ENCODE data around the gene MAP3K5.

The MAP3K5 gene

GRCh38 chr6:136647363-136647852 is 144.9 kb downstream of the MAP3K5 start:
- no peak overlapping the region for H2BK120ac ChIP-seq (ENCODE audit: low read depth, low read length)

GRCh38 chr6:136646377-136646776 is 145.9 kb downstream of the MAP3K5 start:
- Histone ChIP-seq H3K14ac (ENCODE audit: low read length in 2 of 2) (no peak overlapping the region), H4K91ac (ENCODE audit: low read length) (no peak overlapping the region), H2BK120ac (ENCODE audit: low read depth, low read length) (no peak overlapping the region), H3K27ac (ENCODE audit: low read length, poor library complexity, severe bottlenecking) (no peak overlapping the region), H3K23ac (ENCODE audit: low read length in 2 of 2) (no peak overlapping the region), H3K79me1 (replicated peaks; ENCODE audit: low read length, poor library complexity, severe bottlenecking) (no peaks in the 10 kb centered on the region), H3K9ac (ENCODE audit: low read length) (peak overlapping the region; percentile 33), H3K36me3 (ENCODE audit: control insufficient read depth in 1 of 2, insufficient read depth in 2 of 2, low read depth in 1 of 2, low read length in 2 of 2) (no peaks in the 10 kb centered on the region), H2BK15ac (ENCODE audit: low read depth, poor library complexity, severe bottlenecking) (no peak overlapping the region), H3K27me3 (ENCODE audit: control insufficient read depth in 1 of 2, insufficient read depth in 1 of 2, low read length in 2 of 2) (no peaks in the 10 kb centered on the region), H2BK12ac (ENCODE audit: low read length in 2 of 2) (no peak overlapping the region), H3K4me2 (ENCODE audit: low read length, poor library complexity, severe bottlenecking) (no peak overlapping the region), H2BK5ac (ENCODE audit: low read depth, low read length, poor library complexity, severe bottlenecking) (no peak overlapping the region), H3K4ac (ENCODE audit: low read depth in 1 of 2, low read length in 2 of 2) (no peak overlapping the region), H2AK5ac (ENCODE audit: low read length, severe bottlenecking) (no peak overlapping the region), H2AFZ (ENCODE audit: low read depth, low read length) (no peak overlapping the region), H3K4me1 (ENCODE audit: control insufficient read depth, insufficient read depth, low read depth, low read length) (peaks cover 2% of the 10 kb centered on the region), H3K18ac (ENCODE audit: low read depth in 1 of 2, low read length in 2 of 2) (no peak overlapping the region), H4K8ac (ENCODE audit: low read length) (no peak overlapping the region), H3K4me3 (ENCODE audit: insufficient read depth in 1 of 2, low read depth in 1 of 2, low read length in 2 of 2) (peak overlapping the region in 1 of 2 experiments; percentile 19), H3K9me3 (ENCODE audit: control insufficient read depth, low read length) (no peaks in the 10 kb centered on the region)
- DNase-seq, result peak; percentile 14
- 87% methylated on average over 2 of the region's 3 CpGs for WGBS

More at GRCh38 chr6:136647363-136647852, 144.9 kb downstream of the MAP3K5 start:
- H2BK12ac ChIP-seq (ENCODE audit: low read length in 2 of 2), result no peak overlapping the region
- H2BK5ac ChIP-seq (ENCODE audit: low read depth, low read length, poor library complexity, severe bottlenecking), result no peak overlapping the region
- no peak overlapping the region for H2AK5ac ChIP-seq (ENCODE audit: low read length, severe bottlenecking)
- peaks cover 2% of the 10 kb centered on the region for H3K4me1 ChIP-seq (ENCODE audit: control insufficient read depth, insufficient read depth, low read depth, low read length)
- DNase-seq, result peak; percentile 90
- no peaks in the 10 kb centered on the region for H3K9me3 ChIP-seq (ENCODE audit: control insufficient read depth, low read length)
- no peak overlapping the region for H3K27ac ChIP-seq (ENCODE audit: low read length, poor library complexity, severe bottlenecking)
- no peak overlapping the region for H4K91ac ChIP-seq (ENCODE audit: low read length)
- no peaks in the 10 kb centered on the region for H3K27me3 ChIP-seq (ENCODE audit: control insufficient read depth in 1 of 2, insufficient read depth in 1 of 2, low read length in 2 of 2)
- H3K14ac ChIP-seq (ENCODE audit: low read length in 2 of 2), result no peak overlapping the region
- H3K18ac ChIP-seq (ENCODE audit: low read depth in 1 of 2, low read length in 2 of 2), result peak overlapping the region in 1 of 2 experiments; percentile 18
- no peak overlapping the region for H3K23ac ChIP-seq (ENCODE audit: low read length in 2 of 2)
- no peak overlapping the region for H2BK15ac ChIP-seq (ENCODE audit: low read depth, poor library complexity, severe bottlenecking)
- WGBS, result 45% methylated on average over 9 of the region's 9 CpGs
- H4K8ac ChIP-seq (ENCODE audit: low read length), result peak overlapping the region; percentile 16
- no peak overlapping the region for H2AFZ ChIP-seq (ENCODE audit: low read depth, low read length)
- no peak overlapping the region for H3K4me2 ChIP-seq (ENCODE audit: low read length, poor library complexity, severe bottlenecking)
- H3K36me3 ChIP-seq (ENCODE audit: control insufficient read depth in 1 of 2, insufficient read depth in 2 of 2, low read depth in 1 of 2, low read length in 2 of 2), result no peaks in the 10 kb centered on the region
- no peak overlapping the region for H3K4ac ChIP-seq (ENCODE audit: low read depth in 1 of 2, low read length in 2 of 2)
- H3K4me3 ChIP-seq (ENCODE audit: insufficient read depth in 1 of 2, low read depth in 1 of 2, low read length in 2 of 2), result peak overlapping the region in 1 of 2 experiments; percentile 65
- peak overlapping the region; percentile 42 for H3K9ac ChIP-seq (ENCODE audit: low read length)
- no peaks in the 10 kb centered on the region for H3K79me1 ChIP-seq (replicated peaks; ENCODE audit: low read length, poor library complexity, severe bottlenecking)

GRCh38 chr6:136644597-136644952 is 147.7 kb downstream of the MAP3K5 start:
- H4K8ac ChIP-seq (ENCODE audit: low read length), result no peak overlapping the region
- DNase-seq, result no peak
- no peaks in the 10 kb centered on the region for H3K36me3 ChIP-seq (ENCODE audit: control insufficient read depth in 1 of 2, insufficient read depth in 2 of 2, low read depth in 1 of 2, low read length in 2 of 2)
- no peak overlapping the region for H2AK5ac ChIP-seq (ENCODE audit: low read length, severe bottlenecking)
- H3K9ac ChIP-seq (ENCODE audit: low read length), result peak overlapping the region; percentile 25
- no peaks in the 10 kb centered on the region for H3K27me3 ChIP-seq (ENCODE audit: control insufficient read depth in 1 of 2, insufficient read depth in 1 of 2, low read length in 2 of 2)
- WGBS, result 91% methylated on average over 3 of the region's 4 CpGs
- no peak overlapping the region for H2AFZ ChIP-seq (ENCODE audit: low read depth, low read length)
- no peak overlapping the region for H2BK120ac ChIP-seq (ENCODE audit: low read depth, low read length)
- no peaks in the 10 kb centered on the region for H3K79me1 ChIP-seq (replicated peaks; ENCODE audit: low read length, poor library complexity, severe bottlenecking)
- H3K4me2 ChIP-seq (ENCODE audit: low read length, poor library complexity, severe bottlenecking), result no peak overlapping the region
- no peaks in the 10 kb centered on the region for H3K9me3 ChIP-seq (ENCODE audit: control insufficient read depth, low read length)
- no peak overlapping the region for H3K23ac ChIP-seq (ENCODE audit: low read length in 2 of 2)
- no peak overlapping the region for H4K91ac ChIP-seq (ENCODE audit: low read length)
- H3K4me1 ChIP-seq (ENCODE audit: control insufficient read depth, insufficient read depth, low read depth, low read length), result peaks cover 2% of the 10 kb centered on the region
- no peak overlapping the region for H3K27ac ChIP-seq (ENCODE audit: low read length, poor library complexity, severe bottlenecking)
- no peak overlapping the region for H2BK15ac ChIP-seq (ENCODE audit: low read depth, poor library complexity, severe bottlenecking)
- H2BK12ac ChIP-seq (ENCODE audit: low read length in 2 of 2), result peak overlapping the region in 1 of 2 experiments; percentile 49
- H3K18ac ChIP-seq (ENCODE audit: low read depth in 1 of 2, low read length in 2 of 2), result peak overlapping the region in 1 of 2 experiments; percentile 26
- no peak overlapping the region for H2BK5ac ChIP-seq (ENCODE audit: low read depth, low read length, poor library complexity, severe bottlenecking)
- H3K4me3 ChIP-seq (ENCODE audit: insufficient read depth in 1 of 2, low read depth in 1 of 2, low read length in 2 of 2), result no peak overlapping the region
- no peak overlapping the region for H3K4ac ChIP-seq (ENCODE audit: low read depth in 1 of 2, low read length in 2 of 2)
- H3K14ac ChIP-seq (ENCODE audit: low read length in 2 of 2), result no peak overlapping the region

- no peak overlapping the region for H3K4me3 ChIP-seq (ENCODE audit: insufficient read depth in 1 of 2, low read depth in 1 of 2, low read length in 2 of 2)
- peak overlapping the region in 1 of 2 experiments; percentile 17 for H2BK12ac ChIP-seq (ENCODE audit: low read length in 2 of 2)
- H3K27me3 ChIP-seq (ENCODE audit: control insufficient read depth in 1 of 2, insufficient read depth in 1 of 2, low read length in 2 of 2), result no peaks in the 10 kb centered on the region
- no peak overlapping the region for H3K23ac ChIP-seq (ENCODE audit: low read length in 2 of 2)
- H3K27ac ChIP-seq (ENCODE audit: low read length, poor library complexity, severe bottlenecking), result no peak overlapping the region
- H2AFZ ChIP-seq (ENCODE audit: low read depth, low read length), result no peak overlapping the region
- no peak overlapping the region for H3K4me2 ChIP-seq (ENCODE audit: low read length, poor library complexity, severe bottlenecking)
- H3K9me3 ChIP-seq (ENCODE audit: control insufficient read depth, low read length), result no peaks in the 10 kb centered on the region
- peak overlapping the region; percentile 43 for H4K91ac ChIP-seq (ENCODE audit: low read length)
- peak overlapping the region in 1 of 2 experiments; percentile 80 for H3K18ac ChIP-seq (ENCODE audit: low read depth in 1 of 2, low read length in 2 of 2)
- H3K79me1 ChIP-seq (replicated peaks; ENCODE audit: low read length, poor library complexity, severe bottlenecking), result no peaks in the 10 kb centered on the region
- H2BK120ac ChIP-seq (ENCODE audit: low read depth, low read length), result no peak overlapping the region
- peaks cover 2% of the 10 kb centered on the region for H3K4me1 ChIP-seq (ENCODE audit: control insufficient read depth, insufficient read depth, low read depth, low read length)
- no peak overlapping the region for H4K8ac ChIP-seq (ENCODE audit: low read length)
- H3K36me3 ChIP-seq (ENCODE audit: control insufficient read depth in 1 of 2, insufficient read depth in 2 of 2, low read depth in 1 of 2, low read length in 2 of 2), result no peaks in the 10 kb centered on the region
- peak overlapping the region; percentile 3 for H2BK15ac ChIP-seq (ENCODE audit: low read depth, poor library complexity, severe bottlenecking)
- DNase-seq, result peak; percentile 81
- H3K4ac ChIP-seq (ENCODE audit: low read depth in 1 of 2, low read length in 2 of 2), result peak overlapping the region in 1 of 2 experiments; percentile 49
- H3K9ac ChIP-seq (ENCODE audit: low read length), result peak overlapping the region; percentile 25
- 0% methylated on average over 3 of the region's 5 CpGs for WGBS
- H3K14ac ChIP-seq (ENCODE audit: low read length in 2 of 2), result peak overlapping the region in 1 of 2 experiments; percentile 58
- H2BK5ac ChIP-seq (ENCODE audit: low read depth, low read length, poor library complexity, severe bottlenecking), result no peak overlapping the region
- no peak overlapping the region for H2AK5ac ChIP-seq (ENCODE audit: low read length, severe bottlenecking)
Measured at GRCh38 chr6:136643850-136644596, 148.3 kb downstream of the MAP3K5 start.
